Peyer's patch (tissue), 4 donors: ENCODE data around the gene CHSY3. TPM values are rescaled to one million over a fixed set of nuclear protein-coding genes. Genes with fewer than 3 reads are reported as not detected.

Experiments
- DNase-seq, 3 donors: peaks; one replicate each; pipeline ENCODE4 v3.0.0-alpha.2; 2017 to 2019
- H3K27ac ChIP-seq, 4 donors: fragments of 200-600 bp; sonication (generic); one replicate each; pipeline ENCODE4 v1.5.1; 2016 to 2019
- H3K27me3 ChIP-seq, 2 donors: fragments of 200-600 bp; sonication (generic); one replicate each; pipeline ENCODE4 v1.5.1; 2019
- H3K36me3 ChIP-seq, 3 donors: fragments of 200-600 bp; sonication (generic); one replicate each; pipeline ENCODE4 v1.5.1; 2016 to 2019
- H3K4me1 ChIP-seq, 4 donors: fragments of 200-600 bp; sonication (generic); one replicate each; pipeline ENCODE4 v1.5.1; 2016 to 2019
- H3K4me3 ChIP-seq, 4 donors: fragments of 200-600 bp; sonication (generic); 1 replicate in 3 of 4; 2 replicates in 1 of 4; pipeline ENCODE4 v1.5.1; 2016 to 2019; ENCODE audit warnings: mild to moderate bottlenecking in 1 of 4
- H3K9me3 ChIP-seq, 4 donors: fragments of 200-600 bp; sonication (generic); one replicate each; pipeline ENCODE4 v1.5.1; 2016 to 2019; ENCODE audit warnings: mild to moderate bottlenecking in 1 of 4
- CTCF ChIP-seq, 6 experiments: fragments of 450-650 bp in 4 of 6; fragments of 200-600 bp in 2 of 6; sonication (generic) in 1 of 6; IDR thresholded peaks; one replicate each; pipeline ENCODE4 v1.5.1; 2017 to 2019; ENCODE audit warnings: antibody characterized with exemption in 6 of 6, mild to moderate bottlenecking in 3 of 6, moderate library complexity in 1 of 6
- POLR2A ChIP-seq, 2 donors: fragments of 450-650 bp; IDR thresholded peaks; one replicate each; pipeline ENCODE4 v1.5.1; 2017; ENCODE audit warnings: antibody characterized with exemption in 2 of 2, mild to moderate bottlenecking in 2 of 2, moderate library complexity in 2 of 2
- total RNA-seq, 4 donors: library from RNA; depleted of rRNA; stranded (reverse); fragments of >200 nt; gene quantifications; one replicate each; pipeline ENCODE4 v1.1.0, GENCODE V29; 2016

CHSY3 gene
- total RNA-seq, 4 donors from 2014 or later, result 0.35 to 2.5 (median 1.4) TPM

- no peak for DNase-seq
- Histone ChIP-seq H3K36me3 (no peaks in the 10 kb centered on the region), H3K4me3 (peak overlapping the region in 3 of 4 donors; percentile 1 to 77 (median 73)), H3K9me3 (no peaks in the 10 kb centered on the region), H3K27ac (no peak overlapping the region), H3K27me3 (peaks cover 0 to 4% of the 10 kb centered on the region in 2 donors), H3K4me1 (peaks cover 0 to 22% (median 0%) of the 10 kb centered on the region in 4 donors)
- TF ChIP-seq POLR2A (IDR thresholded peaks at IDR 0.05) (no peak), CTCF (IDR thresholded peaks at IDR 0.05) (no peak)
These were observed 2.1 kb downstream of the CHSY3 start for GRCh38 chr5:129906177-129906887.

DNA sequence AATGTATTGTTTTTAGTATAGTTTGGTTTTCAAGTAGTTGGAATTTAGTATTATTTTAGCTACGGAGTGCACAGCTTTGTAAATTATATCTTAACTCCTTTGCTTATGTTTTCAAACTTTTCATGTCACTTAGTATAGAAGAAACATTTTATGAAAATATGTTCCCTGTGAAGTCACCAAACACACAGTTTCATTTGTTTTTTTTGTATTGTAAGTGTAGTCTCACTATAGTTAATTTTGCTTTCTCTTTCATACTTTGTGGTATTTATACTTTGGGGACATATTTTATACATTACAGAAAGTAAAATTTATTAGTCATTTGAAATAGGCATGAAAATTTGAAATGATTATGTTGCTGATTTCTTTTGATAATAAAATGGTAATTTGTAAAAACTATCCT is 5.0 kb downstream of the CHSY3 start:
- Histone ChIP-seq H3K4me3 (no peak overlapping the region), H3K27me3 (peaks cover 0 to 4% of the 10 kb centered on the region in 2 donors), H3K36me3 (no peaks in the 10 kb centered on the region), H3K27ac (no peak overlapping the region), H3K9me3 (no peaks in the 10 kb centered on the region), H3K4me1 (peaks cover 0 to 16% (median 0%) of the 10 kb centered on the region in 4 donors)
- TF ChIP-seq POLR2A (IDR thresholded peaks at IDR 0.05) (no peak), CTCF (IDR thresholded peaks at IDR 0.05) (no peak)
- DNase-seq, result no peak

GRCh38 chr5:129912601-129913255 is 8.5 kb downstream of the CHSY3 start:
- Histone ChIP-seq H3K4me3 (no peak overlapping the region), H3K27me3 (no peaks in the 10 kb centered on the region), H3K27ac (no peak overlapping the region), H3K9me3 (no peaks in the 10 kb centered on the region), H3K36me3 (no peaks in the 10 kb centered on the region), H3K4me1 (no peaks in the 10 kb centered on the region)
- no peak for DNase-seq
- TF ChIP-seq CTCF (IDR thresholded peaks at IDR 0.05), result no peak
- no peak for TF ChIP-seq POLR2A (IDR thresholded peaks at IDR 0.05)

DNA sequence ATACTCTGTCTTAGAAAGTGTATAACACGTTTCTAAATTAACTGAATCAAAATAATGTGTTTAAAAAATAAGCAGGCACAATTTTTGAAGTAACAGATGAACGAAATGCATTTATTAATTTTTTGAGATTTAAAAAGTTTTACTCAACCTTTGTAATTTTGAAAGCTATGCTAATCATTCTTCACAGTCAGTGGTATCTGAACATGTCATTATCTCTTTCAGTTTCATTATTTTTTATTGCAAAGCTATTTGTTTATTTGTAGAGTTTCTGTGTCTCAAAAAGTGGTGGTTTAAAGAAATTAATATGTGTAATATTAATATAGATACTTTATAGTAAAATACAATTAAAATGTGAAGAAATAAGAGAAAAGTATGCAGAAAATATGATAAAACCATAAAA is 11.2 kb downstream of the CHSY3 start:
- Histone ChIP-seq H3K27ac (no peak overlapping the region), H3K27me3 (no peaks in the 10 kb centered on the region), H3K4me1 (no peaks in the 10 kb centered on the region), H3K9me3 (no peaks in the 10 kb centered on the region), H3K36me3 (no peaks in the 10 kb centered on the region), H3K4me3 (no peak overlapping the region)
- TF ChIP-seq POLR2A (IDR thresholded peaks at IDR 0.05), result no peak
- TF ChIP-seq CTCF (IDR thresholded peaks at IDR 0.05), result no peak
- DNase-seq, result no peak

GRCh38 chr5:129917224-129917623 is 13.0 kb downstream of the CHSY3 start:
- no peak for TF ChIP-seq CTCF (IDR thresholded peaks at IDR 0.05)
- no peak overlapping the region for H3K4me3 ChIP-seq
- H3K9me3 ChIP-seq, result no peaks in the 10 kb centered on the region
- no peaks in the 10 kb centered on the region for H3K27me3 ChIP-seq
- H3K27ac ChIP-seq, result no peak overlapping the region
- no peaks in the 10 kb centered on the region for H3K36me3 ChIP-seq
- no peaks in the 10 kb centered on the region for H3K4me1 ChIP-seq
- DNase-seq, result no peak
